GM19193 (cell line): ENCODE measurements around the gene CBLB.

Source experiments
- POLR2A ChIP-seq: IDR thresholded peaks from 4 replicates; pipeline ENCODE4 v1.6.1; 2011; ENCODE audit not compliant: insufficient read depth, insufficient read length; ENCODE audit errors: extremely low read depth

Gene CBLB

DNA sequence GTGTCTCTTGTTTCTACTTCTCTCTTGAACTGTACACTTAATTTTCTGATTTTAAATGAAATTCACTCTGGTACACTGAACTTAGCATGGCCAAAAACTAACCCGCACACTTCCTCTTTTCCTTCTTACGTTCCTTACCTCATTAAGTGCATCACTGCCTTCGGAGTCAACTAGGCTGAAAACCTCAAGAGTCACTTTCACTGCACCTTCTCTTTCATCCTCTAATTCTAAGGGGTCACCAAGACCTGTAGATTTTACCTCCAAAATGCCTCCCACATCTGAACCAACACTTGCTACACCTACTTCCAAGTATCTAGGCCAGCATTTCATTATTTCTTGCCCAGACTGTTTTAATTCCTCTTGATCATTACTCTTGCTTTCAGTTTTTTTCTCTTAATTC is 6.6 kb downstream of the CBLB start:
- no peak for TF ChIP-seq POLR2A

DNA sequence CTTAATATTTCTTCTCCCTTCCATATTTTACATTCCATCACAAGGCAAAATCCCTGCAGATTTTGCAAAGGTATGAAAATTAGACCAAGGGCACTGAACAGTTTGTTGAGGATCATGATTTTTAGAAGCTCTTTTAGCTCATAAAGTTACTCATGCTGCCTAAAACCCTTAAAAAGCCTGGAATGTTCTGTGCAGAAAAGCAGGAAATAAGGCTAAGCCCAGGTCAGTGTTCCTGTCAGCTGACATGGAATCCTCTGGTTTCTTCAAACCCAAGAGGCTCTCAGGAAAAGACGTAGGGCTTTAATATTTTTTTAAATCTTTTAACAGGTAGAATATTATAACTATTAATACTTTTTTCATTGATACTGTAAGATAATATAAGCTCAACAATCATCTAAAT is 8.2 kb downstream of the CBLB start:
- TF ChIP-seq POLR2A: no peak

DNA sequence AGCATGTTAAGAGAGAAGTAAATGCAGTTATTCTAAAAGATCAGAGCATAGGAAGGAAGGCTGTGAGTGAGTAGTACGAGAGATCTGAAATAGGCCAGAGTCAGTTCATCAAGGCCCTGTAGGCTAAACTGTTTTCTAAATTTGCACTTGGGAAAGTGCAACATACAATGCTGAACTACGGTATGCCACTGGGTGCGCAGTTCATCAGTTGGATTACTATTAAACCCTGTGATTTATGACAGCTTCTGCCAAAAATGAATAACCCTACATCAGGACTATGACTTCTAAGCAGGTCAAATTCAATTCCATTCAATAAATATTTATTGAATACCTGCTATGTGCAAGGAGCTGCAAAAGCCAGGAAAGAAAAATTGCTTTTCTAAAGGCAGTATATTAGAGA is 10.8 kb downstream of the CBLB start:
- no peak for TF ChIP-seq POLR2A

DNA sequence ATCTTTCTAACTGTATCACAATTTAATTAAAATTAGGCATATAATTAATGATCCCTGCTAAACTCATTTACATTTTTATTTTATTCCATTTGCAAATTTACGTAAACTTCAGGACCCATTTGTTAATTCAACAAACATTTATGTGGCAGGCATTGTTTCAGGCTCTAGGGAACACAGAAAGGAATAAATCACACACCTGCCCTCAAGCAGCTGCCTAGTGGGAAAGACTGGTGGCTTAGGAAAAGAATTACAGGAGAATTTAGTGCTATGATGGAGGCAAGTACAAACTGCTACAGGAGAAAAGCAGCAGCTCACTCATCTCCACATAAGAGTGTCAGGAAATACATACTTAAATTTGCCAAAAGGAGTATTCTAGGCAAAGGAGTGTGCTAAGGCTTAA is 11.2 kb downstream of the CBLB start:
- no peak for TF ChIP-seq POLR2A

DNA sequence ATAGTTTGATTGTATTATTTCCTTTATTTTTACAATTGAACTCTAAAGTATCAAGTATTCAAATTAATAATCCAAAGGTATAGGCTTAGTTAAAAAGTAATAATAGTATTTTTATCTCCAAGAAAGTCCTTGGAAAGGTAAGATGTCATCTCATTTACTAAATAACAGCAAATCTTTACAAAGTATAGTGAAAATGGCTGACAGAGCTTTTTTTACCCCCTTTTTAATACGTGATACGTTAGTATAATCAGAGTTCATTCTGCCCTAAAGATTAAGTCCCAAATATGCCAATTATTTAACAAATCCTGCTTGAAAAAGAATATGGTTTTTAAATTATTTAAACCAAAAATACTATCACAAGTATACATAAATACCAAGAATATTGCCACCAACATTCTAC is 12.2 kb downstream of the CBLB start:
- TF ChIP-seq POLR2A: no peak

DNA sequence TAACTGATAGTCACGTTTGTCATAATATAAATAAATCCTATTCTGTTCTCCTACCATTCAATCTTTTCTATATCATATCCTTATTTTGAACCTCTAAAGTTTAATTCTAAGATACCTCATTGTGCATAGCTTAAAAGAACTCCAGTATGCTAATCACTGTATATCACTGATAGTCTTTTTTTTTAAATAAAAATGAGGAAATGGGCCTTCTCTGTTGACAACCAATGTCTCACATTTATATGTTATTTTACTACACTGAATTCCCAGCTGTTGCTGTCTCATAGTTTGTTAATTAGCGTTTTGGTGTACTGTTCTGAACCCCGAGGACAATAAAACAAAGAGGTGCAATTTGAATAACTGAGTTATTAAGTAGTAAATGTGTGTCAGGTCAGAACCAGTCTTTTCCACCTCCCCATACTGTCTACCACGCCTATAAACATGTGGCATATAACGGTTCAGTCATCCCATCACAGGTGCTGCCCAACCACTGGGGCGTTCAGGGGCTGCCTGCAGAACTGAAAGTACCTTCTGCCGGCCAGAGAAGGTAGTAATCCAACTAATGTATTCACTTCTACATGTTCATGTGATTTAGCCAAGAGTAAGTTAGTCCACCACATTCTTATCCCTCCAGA is 14.9 kb downstream of the CBLB start:
- TF ChIP-seq POLR2A: no peak

DNA sequence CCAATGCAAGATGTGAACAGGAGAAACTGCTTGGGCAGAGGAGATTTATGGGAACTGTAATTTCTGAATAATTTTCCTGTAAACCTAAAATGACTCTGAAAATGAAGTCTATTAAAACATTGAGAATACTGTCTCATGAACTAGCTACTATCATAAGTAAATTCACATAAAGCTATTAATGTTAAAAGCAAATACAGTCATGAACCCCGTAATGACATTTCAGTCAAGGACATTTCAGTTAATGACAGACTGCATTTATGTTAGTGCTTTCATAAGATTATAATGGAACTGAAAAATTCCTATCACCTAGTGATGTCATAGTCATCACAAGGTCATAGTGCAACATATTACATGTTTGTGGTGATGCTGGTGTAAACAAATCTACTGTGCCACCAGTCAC is 17.2 kb downstream of the CBLB start:
- TF ChIP-seq POLR2A: no peak

DNA sequence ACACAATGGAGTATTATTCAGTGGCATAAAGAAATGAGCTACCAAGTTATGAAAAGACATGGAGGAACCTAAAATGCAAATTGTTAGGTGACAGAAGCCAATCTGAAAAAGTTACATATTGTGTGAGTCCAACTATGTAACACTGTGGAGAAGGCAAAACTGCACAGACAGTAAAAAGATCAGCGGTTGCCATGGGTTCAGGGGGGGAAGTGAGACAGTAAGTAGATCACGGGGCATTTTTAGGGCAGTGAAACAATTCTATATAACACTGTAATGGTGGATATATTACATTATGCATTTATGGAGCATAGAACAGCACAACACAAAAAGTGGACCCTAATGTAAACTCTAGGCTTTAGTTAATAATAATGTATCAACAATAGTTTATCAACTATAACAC is 17.6 kb downstream of the CBLB start:
- no peak for TF ChIP-seq POLR2A

DNA sequence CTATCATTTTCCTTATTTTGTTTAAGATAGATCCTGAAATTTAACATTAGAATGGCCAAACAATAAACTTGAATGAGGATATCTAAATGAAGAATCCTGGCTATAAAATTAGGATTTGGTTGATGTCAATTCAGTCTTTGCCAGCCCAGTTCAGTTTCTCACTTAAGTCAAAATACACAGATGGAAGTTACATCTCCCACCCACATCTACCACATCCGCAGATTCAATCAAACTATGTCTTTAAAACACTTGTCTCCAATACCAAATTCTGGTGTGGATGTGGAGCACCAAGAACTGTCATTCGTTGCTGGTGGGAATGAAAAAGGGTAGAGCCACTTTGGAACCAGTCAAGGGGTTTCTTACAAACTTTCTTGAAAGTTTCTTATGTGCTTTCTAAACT is 18.2 kb downstream of the CBLB start:
- no peak for TF ChIP-seq POLR2A

DNA sequence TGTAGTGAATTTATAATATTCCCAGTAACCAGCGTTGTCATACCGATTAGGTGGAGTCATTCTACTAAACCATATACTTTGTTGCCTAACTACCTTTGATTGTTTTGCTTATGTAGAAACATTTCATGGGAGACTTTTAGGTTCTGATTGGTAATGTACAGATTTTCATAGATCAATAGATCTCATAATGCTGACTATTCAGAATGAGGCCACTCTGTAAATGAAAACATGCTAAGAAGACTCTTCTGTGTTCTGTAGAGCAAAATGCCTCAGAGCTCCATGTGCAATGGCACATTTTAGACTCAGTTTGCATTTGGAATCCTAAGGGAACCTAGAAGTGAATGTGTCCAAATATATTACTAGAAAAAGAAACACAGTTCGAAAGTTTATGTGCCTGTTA is 20.0 kb downstream of the CBLB start:
- no peak for TF ChIP-seq POLR2A

DNA sequence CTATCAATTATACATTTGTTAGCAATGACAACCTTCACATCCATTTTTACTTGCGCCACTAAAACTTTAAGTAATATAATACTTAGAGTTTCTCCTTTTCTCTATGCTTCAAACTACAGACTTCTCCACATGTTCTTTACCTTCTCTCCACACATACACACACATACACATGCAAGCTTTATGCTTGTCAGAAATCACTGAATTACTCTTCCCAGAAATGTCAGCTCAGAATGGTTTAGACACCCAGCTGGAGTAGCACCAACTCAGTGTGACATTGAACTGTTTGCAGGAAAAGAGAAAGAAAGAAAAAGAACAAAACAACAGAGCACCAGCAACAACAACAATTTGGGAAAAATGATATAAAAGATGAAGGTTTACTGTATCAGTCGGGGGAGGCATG is 20.9 kb downstream of the CBLB start:
- TF ChIP-seq POLR2A: no peak

DNA sequence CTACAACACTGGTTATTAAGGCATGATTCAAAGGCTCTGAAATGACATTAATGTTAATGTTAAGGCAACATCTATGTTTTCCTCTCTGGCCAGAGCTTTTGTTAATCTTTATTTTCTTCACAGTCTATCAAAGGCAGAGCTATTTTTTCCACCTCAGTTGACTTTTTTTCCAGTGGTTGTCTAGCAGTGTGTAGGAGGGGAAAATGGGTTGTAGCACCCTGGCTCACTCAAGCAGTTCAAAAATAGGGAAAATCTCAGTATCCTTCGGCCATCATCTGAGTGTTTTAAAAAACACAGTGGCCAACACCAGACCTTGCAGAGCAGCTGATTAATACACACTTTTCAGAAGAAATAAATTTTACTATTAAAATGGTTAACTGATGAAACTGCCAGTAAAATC is 21.4 kb downstream of the CBLB start:
- no peak for TF ChIP-seq POLR2A

DNA sequence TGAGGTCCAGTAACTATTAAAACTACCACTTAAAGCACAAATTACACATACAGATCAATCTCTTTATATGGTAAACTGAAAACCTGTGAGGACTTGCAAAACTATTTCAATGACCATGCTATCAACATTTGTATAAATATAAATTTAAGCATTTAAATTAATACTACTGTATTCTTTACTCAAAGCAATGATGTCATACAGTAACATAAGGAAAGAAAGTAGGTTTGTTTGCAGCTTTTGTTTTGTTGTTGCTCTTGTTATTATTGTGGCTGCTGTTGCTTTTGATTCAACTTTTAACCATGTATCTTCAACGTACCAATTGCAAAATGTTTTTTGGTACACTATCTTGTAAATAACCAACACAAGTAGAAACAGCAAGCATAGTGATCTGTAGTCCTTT is 22.0 kb downstream of the CBLB start:
- TF ChIP-seq POLR2A: no peak

DNA sequence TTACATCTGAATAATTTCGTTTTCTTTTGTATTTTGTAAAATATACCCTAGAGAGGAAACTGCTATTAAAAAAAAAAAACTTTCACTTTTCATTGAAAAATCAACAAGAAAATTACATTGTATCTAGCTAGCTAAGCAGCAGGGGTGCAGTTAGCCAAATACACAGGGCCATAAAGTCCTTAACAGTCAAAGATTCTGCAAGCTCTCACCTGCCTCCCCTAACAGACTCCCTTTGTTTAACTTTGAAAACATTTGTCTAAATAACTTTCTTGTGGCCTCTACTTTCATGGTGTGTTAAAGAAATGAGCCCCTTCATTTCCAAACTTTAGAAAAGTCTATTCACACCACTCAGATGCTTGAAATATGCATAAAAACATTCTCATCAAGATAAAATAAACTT is 23.3 kb downstream of the CBLB start:
- TF ChIP-seq POLR2A: no peak

DNA sequence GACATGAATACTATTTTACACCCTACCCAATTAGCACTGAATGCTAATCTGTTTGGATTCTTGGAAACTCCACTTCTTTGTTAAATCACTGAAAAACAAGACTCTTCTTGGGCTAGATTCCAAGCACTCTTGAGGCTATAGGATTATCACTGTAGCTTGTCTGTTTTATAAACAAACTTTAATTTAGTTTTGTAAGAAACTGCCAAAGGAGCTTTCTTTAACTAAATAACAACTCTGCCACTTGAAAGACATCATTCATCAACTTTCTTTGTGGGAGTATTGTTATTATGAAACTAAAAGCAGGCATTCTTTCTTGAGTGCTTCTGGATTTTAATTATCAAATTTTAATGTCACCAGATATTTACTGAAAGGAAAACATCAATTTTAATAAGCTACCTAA is 24.1 kb downstream of the CBLB start:
- TF ChIP-seq POLR2A: no peak

DNA sequence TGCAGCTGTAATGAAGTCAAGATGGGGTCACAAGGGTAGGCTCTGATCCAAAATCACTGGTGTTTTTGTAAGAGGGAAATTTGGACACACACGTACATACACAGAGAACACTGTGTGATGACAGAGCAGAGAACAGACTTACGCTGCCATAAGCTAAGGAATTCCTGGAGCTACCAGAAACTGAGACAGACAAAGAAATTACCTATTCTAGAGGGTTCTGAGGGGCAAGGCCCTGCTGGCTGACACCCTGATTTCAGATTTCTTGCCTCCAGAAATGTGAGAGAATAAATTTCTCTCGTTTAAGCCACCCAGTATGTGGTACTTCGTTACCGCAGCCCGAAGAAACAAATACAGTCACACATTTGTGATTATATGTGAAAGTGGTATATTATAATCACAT is 24.8 kb downstream of the CBLB start:
- TF ChIP-seq POLR2A: no peak

DNA sequence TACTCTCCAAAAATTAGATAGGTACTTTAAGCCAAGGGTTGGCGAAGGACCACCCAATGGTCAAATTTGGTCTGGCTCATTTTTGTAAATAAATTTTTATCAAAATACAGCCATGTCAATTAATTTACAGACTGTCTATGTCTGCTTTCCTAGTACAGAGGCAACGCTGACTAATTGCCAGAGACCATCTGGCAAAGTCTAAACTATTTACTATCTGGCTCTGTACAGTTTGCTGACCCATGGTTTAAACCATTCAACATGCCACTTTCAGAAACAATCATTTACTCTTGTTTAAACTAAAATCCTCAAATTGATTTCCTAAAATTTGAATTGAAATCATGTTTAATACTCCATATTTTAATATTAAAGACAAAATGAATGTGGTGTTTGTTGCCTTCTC is 25.9 kb downstream of the CBLB start:
- TF ChIP-seq POLR2A: no peak
